CD4-positive, CD25-positive, alpha-beta regulatory T cell (primary cell): ENCODE data around the gene PNKD. TPM values are rescaled to one million over a fixed set of nuclear protein-coding genes. Genes with fewer than 3 reads are reported as not detected.
A peak's percentile ranks its signal among the peaks of the same experiment; 100 is the strongest.
"Not testable (repeated sequence)": the region's sequence is repeated elsewhere in the genome, so short reads cannot be mapped to it uniquely, and the experiment has no call there.

ENCODE experiments used
- ATAC-seq, 2 donors: fragments of 150-1000 bp; cut with Tn5 transposase; one replicate each; pipeline ENCODE4 v1.10.0; 2021; ENCODE audit warnings: low read depth in 2 of 2, moderate number of reproducible peaks in 2 of 2, moderate library complexity in 1 of 2
- DNase-seq, 3 donors: peaks; one replicate each; pipeline versions ENCODE4 v3.0.0 to v3.0.0-alpha.2; 2012 to 2022; ENCODE audit warnings: mixed read lengths in 1 of 3
- H3K27ac ChIP-seq: one replicate; pipeline ENCODE4 v1.7.0; 2013; ENCODE audit warnings: mild to moderate bottlenecking, low read length; ENCODE audit not compliant: insufficient read depth, poor library complexity, severe bottlenecking
- H3K27me3 ChIP-seq: one replicate; pipeline ENCODE4 v1.7.0; 2013; ENCODE audit warnings: low read length; ENCODE audit not compliant: control insufficient read depth, insufficient read depth
- H3K36me3 ChIP-seq: one replicate; pipeline ENCODE4 v1.7.0; 2013; ENCODE audit warnings: mild to moderate bottlenecking, low read length, moderate library complexity; ENCODE audit not compliant: control insufficient read depth, insufficient read depth
- H3K4me1 ChIP-seq: 2 replicates; pipeline ENCODE4 v1.7.0; 2013; ENCODE audit warnings: mild to moderate bottlenecking, low read length; ENCODE audit not compliant: insufficient read depth, control insufficient read depth, poor library complexity, severe bottlenecking
- H3K4me3 ChIP-seq: one replicate; pipeline ENCODE4 v1.7.0; 2013; ENCODE audit warnings: low read depth, mild to moderate bottlenecking, low read length, moderate library complexity
- H3K9me3 ChIP-seq, 2 experiments: 1 replicate in 1 of 2; 2 replicates in 1 of 2; pipeline ENCODE4 v1.7.0; 2013; ENCODE audit warnings: low read length in 2 of 2, mild to moderate bottlenecking in 1 of 2, moderate library complexity in 1 of 2; ENCODE audit not compliant: control insufficient read depth in 2 of 2
- H3K27ac Mint-ChIP-seq, 3 donors: one replicate each; pipeline ENCODE4 v1.8.0; 2020 to 2022; ENCODE audit warnings: mild to moderate bottlenecking in 3 of 3, mixed read lengths in 3 of 3, moderate library complexity in 2 of 3
- H3K27me3 Mint-ChIP-seq: one replicate; pipeline ENCODE4 v1.8.0; 2022; ENCODE audit warnings: mild to moderate bottlenecking, mixed read lengths
- H3K36me3 Mint-ChIP-seq: one replicate; pipeline ENCODE4 v1.8.0; 2020; ENCODE audit warnings: mixed read lengths
- H3K4me1 Mint-ChIP-seq, 4 donors: one replicate each; pipeline ENCODE4 v1.8.0; 2020 to 2022; ENCODE audit warnings: mixed read lengths in 4 of 4, mild to moderate bottlenecking in 1 of 4
- H3K4me3 Mint-ChIP-seq, 4 donors: one replicate each; pipeline ENCODE4 v1.8.0; 2020 to 2022; ENCODE audit warnings: mild to moderate bottlenecking in 4 of 4, mixed read lengths in 4 of 4, moderate library complexity in 3 of 4
- H3K9me3 Mint-ChIP-seq, 7 donors: one replicate each; pipeline ENCODE4 v1.8.0; 2020 to 2022; ENCODE audit warnings: mixed read lengths in 7 of 7, mild to moderate bottlenecking in 3 of 7, moderate library complexity in 2 of 7
- polyA plus RNA-seq, 4 donors: library from polyadenylated mRNA; unstranded; fragments of 300-500 nt; fragmentation: Illumina TruSeq; gene quantifications; one replicate each; pipeline ENCODE4 v1.2.3, GENCODE V29; 2021
- total RNA-seq: library from RNA; stranded (reverse); gene quantifications from one replicate; pipeline ENCODE4 v1.2.3, GENCODE V29; 2022

PNKD gene
- total and polyA plus RNA-seq, 5 donors from 2014 or later: 21.9 to 107 (median 98.0) TPM

- peak overlapping the region; percentile 93 for H3K4me3 ChIP-seq
- H3K4me3 Mint-ChIP-seq: peak overlapping the region; percentile 88 to 95 (median 93)
Observed at GRCh38 chr2:218270721-218271486, 585 bp downstream of the PNKD start.

DNA sequence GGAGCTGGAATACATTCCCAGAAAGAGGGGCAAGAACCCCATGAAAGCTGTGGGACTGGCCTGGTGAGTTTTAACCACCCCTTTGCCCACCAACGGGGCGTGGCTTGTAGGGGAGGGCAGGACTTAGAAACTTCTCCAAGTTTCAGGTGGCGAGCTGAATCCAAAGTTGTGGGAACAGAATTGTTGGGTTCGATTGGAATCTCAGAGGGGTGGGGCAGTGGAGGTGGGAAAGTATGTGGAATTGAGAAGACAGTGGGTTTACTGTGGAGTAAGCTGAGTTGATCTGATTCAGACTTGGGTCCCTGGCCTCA is 1.1 kb downstream of the PNKD start:
- no peak for DNase-seq
- Mint-ChIP-seq H3K36me3 (peaks cover 27% of the 10 kb centered on the region), H3K4me1 (peaks cover 4 to 53% (median 42%) of the 10 kb centered on the region in 4 donors), H3K27me3 (no peaks in the 10 kb centered on the region), H3K27ac (peak overlapping the region in 2 of 3 donors; percentile 82 to 90), H3K4me3 (peak overlapping the region; percentile 70 to 93 (median 90)), H3K9me3 (no peaks in the 10 kb centered on the region)
- Histone ChIP-seq H3K4me3 (peak overlapping the region; percentile 0), H3K27me3 (no peaks in the 10 kb centered on the region), H3K36me3 (peaks cover 48% of the 10 kb centered on the region), H3K9me3 (no peaks in the 10 kb centered on the region), H3K27ac (peak overlapping the region; percentile 26), H3K4me1 (peaks cover 43% of the 10 kb centered on the region)
- ATAC-seq: no peak

More at GRCh38 chr2:218270721-218271486, 585 bp downstream of the PNKD start:
- Mint-ChIP-seq H3K4me1 (peaks cover 4 to 55% (median 42%) of the 10 kb centered on the region in 4 donors), H3K27me3 (no peaks in the 10 kb centered on the region), H3K27ac (peak overlapping the region; percentile 34 to 90 (median 67)), H3K9me3 (no peaks in the 10 kb centered on the region), H3K36me3 (peaks cover 29% of the 10 kb centered on the region)
- Histone ChIP-seq H3K9me3 (no peaks in the 10 kb centered on the region), H3K4me1 (peaks cover 43% of the 10 kb centered on the region), H3K27ac (peak overlapping the region; percentile 56), H3K27me3 (no peaks in the 10 kb centered on the region), H3K36me3 (peaks cover 47% of the 10 kb centered on the region)
- ATAC-seq (no peak), DNase-seq (no peak)

DNA sequence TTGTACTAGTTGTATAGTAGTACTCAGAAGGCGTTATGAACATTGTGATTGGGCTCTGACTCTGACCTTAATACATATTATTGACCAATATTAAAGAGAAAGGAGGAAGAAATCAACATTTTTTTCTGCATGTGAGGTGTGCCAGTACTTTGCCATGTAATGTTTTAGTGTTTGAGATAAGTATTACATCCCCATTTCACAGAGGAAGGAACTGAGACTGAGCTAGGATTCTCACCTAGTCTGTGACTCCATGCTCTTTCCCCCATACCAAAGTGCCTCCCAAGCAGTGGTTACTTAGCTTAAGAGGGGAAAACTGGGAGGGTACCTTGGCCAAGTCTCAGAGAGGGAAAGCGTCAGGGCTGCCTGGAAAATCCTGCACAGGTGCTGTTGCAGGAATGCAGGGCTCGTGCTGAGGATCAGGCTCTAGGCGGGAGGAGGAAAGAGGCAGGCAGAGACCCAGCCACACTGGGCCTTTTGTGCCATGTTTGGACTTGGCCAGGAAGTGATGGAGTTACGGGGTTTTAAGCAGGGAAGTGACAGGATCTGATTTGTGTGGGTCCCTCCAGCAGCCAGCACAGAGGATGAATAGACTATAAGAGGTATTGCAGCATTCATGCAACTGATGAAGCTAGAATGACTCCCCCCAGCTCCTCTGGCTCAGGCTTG is 1.7 kb downstream of the PNKD start:
- peaks cover 32% of the 10 kb centered on the region for H3K36me3 Mint-ChIP-seq
- peak overlapping the region; percentile 70 to 93 (median 90) for H3K4me3 Mint-ChIP-seq
- ATAC-seq: no peak

DNA sequence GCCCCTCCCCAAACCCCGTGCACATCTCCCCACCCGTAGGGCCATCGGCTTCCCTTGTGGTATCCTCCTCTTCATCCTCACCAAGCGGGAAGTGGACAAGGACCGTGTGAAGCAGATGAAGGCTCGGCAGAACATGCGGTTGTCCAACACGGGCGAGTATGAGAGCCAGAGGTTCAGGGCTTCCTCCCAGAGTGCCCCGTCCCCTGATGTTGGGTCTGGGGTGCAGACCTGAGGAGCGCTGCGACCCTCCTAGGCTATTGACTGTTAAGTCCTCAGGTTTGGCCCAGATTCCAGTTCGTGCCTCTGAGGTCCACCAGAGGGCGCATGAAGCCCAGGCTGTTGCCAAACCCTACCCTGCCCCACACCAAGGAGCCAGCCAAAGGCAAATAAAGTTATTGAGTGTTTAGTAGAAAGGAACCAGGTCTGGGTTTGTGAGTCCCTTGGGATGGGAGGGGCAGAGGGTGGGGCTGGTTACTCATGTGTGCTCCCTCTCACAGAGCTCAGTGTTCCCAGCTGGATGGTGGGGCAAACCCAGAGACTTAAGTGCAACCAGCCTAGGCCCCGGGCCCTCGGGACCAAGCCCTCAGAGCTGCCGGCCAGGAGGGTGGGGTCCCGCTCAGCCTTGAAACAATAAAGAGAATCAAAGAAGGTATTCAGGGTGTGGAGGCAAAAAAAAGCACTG is 2.4 kb downstream of the PNKD start:
- Histone ChIP-seq H3K4me1 (peaks cover 43% of the 10 kb centered on the region), H3K27ac (no peak overlapping the region), H3K4me3 (no peak overlapping the region), H3K27me3 (no peaks in the 10 kb centered on the region), H3K9me3 (no peaks in the 10 kb centered on the region), H3K36me3 (peaks cover 48% of the 10 kb centered on the region)
- Mint-ChIP-seq H3K27ac (peak overlapping the region in 2 of 3 donors; percentile 46 to 56), H3K4me1 (peaks cover 4 to 50% (median 37%) of the 10 kb centered on the region in 4 donors), H3K4me3 (peak overlapping the region; percentile 51 to 93 (median 64)), H3K27me3 (no peaks in the 10 kb centered on the region), H3K9me3 (no peaks in the 10 kb centered on the region), H3K36me3 (peaks cover 31% of the 10 kb centered on the region)
- ATAC-seq: peak in 1 of 2 donors; percentile 9
- DNase-seq: peak; percentile 66 to 87 (median 79)

More for the DNA sequence above, 1.7 kb downstream of the PNKD start:
- no peak for DNase-seq
- Mint-ChIP-seq H3K9me3 (no peaks in the 10 kb centered on the region), H3K27ac (peak overlapping the region; percentile 12 to 90 (median 82)), H3K4me1 (peaks cover 4 to 54% (median 42%) of the 10 kb centered on the region in 4 donors), H3K27me3 (no peaks in the 10 kb centered on the region)
- Histone ChIP-seq H3K4me1 (peaks cover 43% of the 10 kb centered on the region), H3K4me3 (peak overlapping the region; percentile 0), H3K9me3 (no peaks in the 10 kb centered on the region), H3K27ac (peak overlapping the region; percentile 26), H3K36me3 (peaks cover 48% of the 10 kb centered on the region), H3K27me3 (no peaks in the 10 kb centered on the region)

- not testable (repeated sequence) for H3K27me3 Mint-ChIP-seq, H3K4me3 ChIP-seq, H3K27me3 ChIP-seq, ATAC-seq, DNase-seq, H3K9me3 ChIP-seq, H3K9me3 Mint-ChIP-seq
- H3K36me3 Mint-ChIP-seq: peaks cover 34% of the 10 kb centered on the region
- peak overlapping the region in 1 of 4 donors; percentile 93 for H3K4me3 Mint-ChIP-seq
- peak overlapping the region in 1 of 3 donors; percentile 56 for H3K27ac Mint-ChIP-seq
- Histone ChIP-seq H3K36me3 (peaks cover 55% of the 10 kb centered on the region), H3K27ac (peak overlapping the region; percentile 10), H3K4me1 (peaks cover 43% of the 10 kb centered on the region)
- peaks cover 4 to 52% (median 37%) of the 10 kb centered on the region in 4 donors for H3K4me1 Mint-ChIP-seq
Observed at GRCh38 chr2:218273214-218273907, 3.0 kb downstream of the PNKD start.

GRCh38 chr2:218273908-218274249 is 3.6 kb downstream of the PNKD start:
- H3K27me3 ChIP-seq: no peaks in the 10 kb centered on the region
- peak overlapping the region; percentile 10 for H3K27ac ChIP-seq
- H3K9me3 Mint-ChIP-seq: no peaks in the 10 kb centered on the region
- H3K36me3 Mint-ChIP-seq: peaks cover 34% of the 10 kb centered on the region
- H3K27me3 Mint-ChIP-seq: no peaks in the 10 kb centered on the region
- H3K9me3 ChIP-seq: no peaks in the 10 kb centered on the region
- H3K27ac Mint-ChIP-seq: peak overlapping the region in 2 of 3 donors; percentile 44 to 56
- no peak for DNase-seq
- H3K4me3 ChIP-seq: no peak overlapping the region
- peak overlapping the region in 1 of 4 donors; percentile 53 for H3K4me3 Mint-ChIP-seq
- no peak for ATAC-seq
- H3K4me1 ChIP-seq: peaks cover 41% of the 10 kb centered on the region
- peaks cover 4 to 49% (median 36%) of the 10 kb centered on the region in 4 donors for H3K4me1 Mint-ChIP-seq
- peaks cover 60% of the 10 kb centered on the region for H3K36me3 ChIP-seq

- Mint-ChIP-seq H3K4me3 (peak overlapping the region in 1 of 4 donors; percentile 68), H3K9me3 (no peaks in the 10 kb centered on the region), H3K36me3 (peaks cover 34% of the 10 kb centered on the region), H3K27ac (peak overlapping the region in 2 of 3 donors; percentile 44 to 72), H3K4me1 (peaks cover 4 to 45% (median 31%) of the 10 kb centered on the region in 4 donors), H3K27me3 (no peaks in the 10 kb centered on the region)
- peaks cover 34% of the 10 kb centered on the region for H3K4me1 ChIP-seq
- H3K4me3 ChIP-seq: no peak overlapping the region
- ATAC-seq: no peak
- no peak for DNase-seq
- no peaks in the 10 kb centered on the region for H3K27me3 ChIP-seq
- no peaks in the 10 kb centered on the region for H3K9me3 ChIP-seq
- H3K36me3 ChIP-seq: peaks cover 67% of the 10 kb centered on the region
- H3K27ac ChIP-seq: no peak overlapping the region
Observed at GRCh38 chr2:218274586-218274985, 4.3 kb downstream of the PNKD start.
